Mucosa of stomach (tissue), 1 donor: ENCODE data around the gene MVB12A.

ENCODE experiments used
- H3K27me3 ChIP-seq: one replicate; pipeline ENCODE4 v1.7.0; 2013; ENCODE audit warnings: mild to moderate bottlenecking, low read length; ENCODE audit not compliant: control insufficient read depth, insufficient read depth
- H3K36me3 ChIP-seq: one replicate; pipeline ENCODE4 v1.7.0; 2013; ENCODE audit warnings: low read length; ENCODE audit not compliant: control insufficient read depth, insufficient read depth
- H3K4me1 ChIP-seq: one replicate; pipeline ENCODE4 v1.7.0; 2013; ENCODE audit warnings: mild to moderate bottlenecking, low read length; ENCODE audit not compliant: control insufficient read depth, insufficient read depth
- H3K4me3 ChIP-seq: one replicate; pipeline ENCODE4 v1.7.0; 2013; ENCODE audit warnings: low read length
- H3K9ac ChIP-seq: one replicate; pipeline ENCODE4 v1.7.0; 2013; ENCODE audit warnings: mild to moderate bottlenecking, low read length, moderate library complexity
- H3K9me3 ChIP-seq: one replicate; pipeline ENCODE4 v1.7.0; 2013; ENCODE audit warnings: mild to moderate bottlenecking, low read length, moderate library complexity; ENCODE audit not compliant: control insufficient read depth
- donor health status: Pancreatic carcinoma.

MVB12A gene

DNA sequence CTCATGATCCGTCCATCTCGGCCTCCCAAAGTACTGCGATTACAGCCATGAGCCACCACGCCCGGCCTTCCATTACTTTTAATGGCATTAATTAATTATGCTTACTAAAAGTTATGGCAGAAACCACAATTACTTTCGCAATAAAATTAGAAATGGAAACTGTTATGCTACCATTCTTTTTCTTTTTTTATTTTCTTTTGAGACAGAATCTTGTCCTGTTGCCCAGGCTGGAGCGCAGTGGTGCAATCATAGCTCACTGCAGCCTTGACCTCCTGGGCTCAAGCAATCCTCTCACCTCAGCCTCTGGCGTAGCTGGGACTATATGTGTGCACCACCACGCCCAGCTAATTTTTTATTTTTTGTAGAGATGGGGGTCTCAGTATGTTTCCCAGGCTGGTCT lies 9.9 kb upstream of the MVB12A start:
- no peak overlapping the region for H3K9ac ChIP-seq
- H3K27me3 ChIP-seq, result no peaks in the 10 kb centered on the region
- no peaks in the 10 kb centered on the region for H3K9me3 ChIP-seq
- H3K4me1 ChIP-seq, result peaks cover 18% of the 10 kb centered on the region
- H3K4me3 ChIP-seq, result no peak overlapping the region
- H3K36me3 ChIP-seq, result no peaks in the 10 kb centered on the region

- Histone ChIP-seq H3K4me3 (no peak overlapping the region), H3K4me1 (peaks cover 5% of the 10 kb centered on the region), H3K9me3 (no peaks in the 10 kb centered on the region), H3K9ac (no peak overlapping the region), H3K36me3 (no peaks in the 10 kb centered on the region), H3K27me3 (no peaks in the 10 kb centered on the region)
Measured at GRCh38 chr19:17411801-17412200, 8.0 kb upstream of the MVB12A start.

DNA sequence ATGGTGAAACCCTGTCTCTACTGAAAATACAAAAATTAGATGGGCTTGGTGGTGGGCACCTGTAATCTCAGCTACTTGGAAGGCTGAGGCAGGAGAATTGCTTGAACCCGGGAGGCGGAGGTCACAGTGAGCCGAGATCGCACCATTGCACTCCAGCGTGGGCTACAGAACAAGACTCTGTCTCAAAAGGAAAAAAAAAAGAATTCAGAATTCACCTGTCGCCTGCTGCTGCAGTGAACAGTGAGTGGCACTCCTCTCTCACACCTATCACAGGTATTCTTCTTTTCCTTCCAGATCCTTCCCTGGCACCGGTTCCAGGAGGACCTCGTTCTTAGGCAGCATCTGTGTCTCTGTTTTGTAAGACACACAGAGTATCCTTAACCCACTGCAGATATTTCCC lies 5.8 kb upstream of the MVB12A start:
- no peaks in the 10 kb centered on the region for H3K27me3 ChIP-seq

GRCh38 chr19:17415121-17415520 lies 4.7 kb upstream of the MVB12A start:
- Histone ChIP-seq H3K27me3 (no peaks in the 10 kb centered on the region), H3K36me3 (no peaks in the 10 kb centered on the region), H3K4me1 (peaks cover 10% of the 10 kb centered on the region), H3K9ac (no peak overlapping the region), H3K9me3 (no peaks in the 10 kb centered on the region), H3K4me3 (no peak overlapping the region)

More for the DNA sequence above, 5.8 kb upstream of the MVB12A start:
- Histone ChIP-seq H3K4me1 (peaks cover 6% of the 10 kb centered on the region), H3K9me3 (no peaks in the 10 kb centered on the region), H3K9ac (no peak overlapping the region), H3K4me3 (no peak overlapping the region), H3K36me3 (no peaks in the 10 kb centered on the region)

DNA sequence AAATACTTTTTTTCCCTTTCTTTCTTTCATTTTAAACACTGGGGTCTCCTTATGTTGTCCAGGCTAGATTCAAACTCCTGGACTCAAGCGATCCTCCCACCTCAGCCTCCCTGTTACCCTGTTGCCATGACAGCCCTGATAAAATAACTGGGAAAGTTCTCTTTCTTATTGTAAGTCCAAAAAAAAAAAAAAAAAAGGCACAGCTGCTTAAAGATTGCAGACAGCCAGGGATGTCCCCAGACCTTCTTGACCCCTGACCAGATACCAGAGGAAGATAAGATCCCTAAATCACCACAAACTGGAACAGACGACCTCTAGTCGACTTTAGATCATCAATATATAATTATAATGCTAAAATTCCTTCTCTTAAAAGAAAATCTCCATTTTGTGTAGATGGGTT lies 1.1 kb upstream of the MVB12A start:
- no peak overlapping the region for H3K9ac ChIP-seq
- peaks cover 11% of the 10 kb centered on the region for H3K4me1 ChIP-seq
- no peaks in the 10 kb centered on the region for H3K36me3 ChIP-seq
- no peak overlapping the region for H3K4me3 ChIP-seq
- H3K27me3 ChIP-seq, result no peaks in the 10 kb centered on the region
- H3K9me3 ChIP-seq, result no peaks in the 10 kb centered on the region

- Histone ChIP-seq H3K27me3 (no peaks in the 10 kb centered on the region), H3K9me3 (no peaks in the 10 kb centered on the region), H3K4me1 (peaks cover 11% of the 10 kb centered on the region), H3K9ac (peak overlapping the region; percentile 10), H3K36me3 (no peaks in the 10 kb centered on the region), H3K4me3 (peak overlapping the region; percentile 62)
Measured at GRCh38 chr19:17419154-17419620, 660 bp upstream of the MVB12A start.

- H3K9me3 ChIP-seq, result no peaks in the 10 kb centered on the region
- H3K4me3 ChIP-seq, result peak overlapping the region; percentile 90
- H3K9ac ChIP-seq, result peak overlapping the region; percentile 84
- no peaks in the 10 kb centered on the region for H3K36me3 ChIP-seq
- H3K27me3 ChIP-seq, result no peaks in the 10 kb centered on the region
- H3K4me1 ChIP-seq, result peaks cover 11% of the 10 kb centered on the region
Measured at GRCh38 chr19:17420475-17420924, 653 bp downstream of the MVB12A start.

DNA sequence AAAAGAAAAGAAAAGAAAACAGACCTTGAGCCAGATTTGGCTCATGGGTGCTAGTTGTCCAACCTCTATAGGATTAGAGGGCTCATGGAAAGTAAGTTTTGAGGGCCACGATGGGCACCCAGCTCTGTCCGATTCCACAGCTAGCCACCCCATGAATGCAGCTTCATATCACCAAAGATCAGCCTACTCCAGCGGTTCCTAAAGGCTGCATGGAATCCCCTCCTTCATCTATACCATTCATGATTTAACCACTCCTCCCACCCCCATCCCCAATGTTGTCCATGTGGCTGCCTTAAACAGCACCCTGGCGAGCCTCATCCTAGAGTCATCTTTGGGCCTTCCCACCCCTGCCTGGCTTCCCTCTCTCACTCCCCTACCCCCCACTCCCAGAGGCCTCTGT lies 2.1 kb downstream of the MVB12A start:
- Histone ChIP-seq H3K36me3 (no peaks in the 10 kb centered on the region), H3K9me3 (no peaks in the 10 kb centered on the region), H3K4me3 (no peak overlapping the region), H3K27me3 (no peaks in the 10 kb centered on the region), H3K9ac (no peak overlapping the region), H3K4me1 (peaks cover 11% of the 10 kb centered on the region)

GRCh38 chr19:17423429-17424208 lies 3.8 kb downstream of the MVB12A start:
- Histone ChIP-seq H3K9me3 (no peaks in the 10 kb centered on the region), H3K9ac (no peak overlapping the region), H3K4me3 (no peak overlapping the region), H3K27me3 (no peaks in the 10 kb centered on the region), H3K4me1 (peaks cover 11% of the 10 kb centered on the region), H3K36me3 (no peaks in the 10 kb centered on the region)

- H3K4me1 ChIP-seq, result peaks cover 6% of the 10 kb centered on the region
- H3K27me3 ChIP-seq, result no peaks in the 10 kb centered on the region
- no peaks in the 10 kb centered on the region for H3K9me3 ChIP-seq
- H3K9ac ChIP-seq, result no peak overlapping the region
- H3K4me3 ChIP-seq, result no peak overlapping the region
- no peaks in the 10 kb centered on the region for H3K36me3 ChIP-seq
Measured at GRCh38 chr19:17424743-17425365, 5.0 kb downstream of the MVB12A start.

GRCh38 chr19:17429641-17430113 lies 9.8 kb downstream of the MVB12A start:
- Histone ChIP-seq H3K4me1 (no peaks in the 10 kb centered on the region), H3K9me3 (no peaks in the 10 kb centered on the region), H3K27me3 (no peaks in the 10 kb centered on the region), H3K4me3 (no peak overlapping the region), H3K36me3 (no peaks in the 10 kb centered on the region), H3K9ac (no peak overlapping the region)

GRCh38 chr19:17431417-17431816 lies 11.6 kb downstream of the MVB12A start:
- Histone ChIP-seq H3K9ac (no peak overlapping the region), H3K27me3 (no peaks in the 10 kb centered on the region), H3K4me3 (no peak overlapping the region)

More at GRCh38 chr19:17431417-17431816, 11.6 kb downstream of the MVB12A start:
- Histone ChIP-seq H3K36me3 (no peaks in the 10 kb centered on the region), H3K9me3 (no peaks in the 10 kb centered on the region), H3K4me1 (no peaks in the 10 kb centered on the region)
